Colonic mucosa (tissue), 4 donors: ENCODE results near the gene DAGLA. TPM values are rescaled to one million over a fixed set of nuclear protein-coding genes. Genes with fewer than 3 reads are reported as not detected.
"Not testable (repeated sequence)": the region's sequence is repeated elsewhere in the genome, so short reads cannot be mapped to it uniquely, and the experiment has no call there.

Source experiments
- DNase-seq: peaks from one replicate; pipeline ENCODE4 v3.0.0-alpha.2; 2020
- H3K27ac ChIP-seq: fragments of 200-600 bp; one replicate; pipeline ENCODE4 v1.8.0; 2021
- H3K27me3 ChIP-seq: fragments of 200-600 bp; one replicate; pipeline ENCODE4 v1.8.0; 2021
- H3K36me3 ChIP-seq: fragments of 200-600 bp; one replicate; pipeline ENCODE4 v1.8.0; 2021
- H3K4me1 ChIP-seq: fragments of 200-600 bp; one replicate; pipeline ENCODE4 v1.8.0; 2021; ENCODE audit warnings: mild to moderate bottlenecking
- H3K4me3 ChIP-seq: fragments of 200-600 bp; one replicate; pipeline ENCODE4 v1.8.0; 2021
- H3K9ac ChIP-seq, 2 donors: one replicate each; pipeline ENCODE4 v1.7.0; 2013; ENCODE audit warnings: control low read depth in 2 of 2, low read depth in 2 of 2, low read length in 2 of 2
- H3K9me3 ChIP-seq: fragments of 200-600 bp; one replicate; pipeline ENCODE4 v1.8.0; 2021
- intact Hi-C: fragments of 100-400 bp; cut with DNase I; formaldehyde crosslinking; loops from one replicate; pipeline ENCODE4 v1.14.1; 2022
- total RNA-seq, 2 donors: library from RNA; stranded (reverse); fragmentation: NEBNext Ultra II Directional in 1 of 2; extraction: Animal tissue kit (Norgen Biotek cat#: 25700) in 1 of 2; gene quantifications; one replicate each; pipeline ENCODE4 v1.2.1, GENCODE V29; 2021
- TF ChIP-seq, protein P1 (sequence below): fragments of 200-600 bp; IDR thresholded peaks from one replicate; pipeline ENCODE4 v1.8.0; 2022; ENCODE audit warnings: antibody characterized with exemption, mild to moderate bottlenecking
- donor health status: healthy.
- donor health status: DM: no; HTN: no; CAD: no.
- donor health status: DM: no; HTN: no; CAD: no.

The DAGLA gene
- total RNA-seq, 2 donors from 2014 or later, result 7.5 to 12.2 TPM

DNA sequence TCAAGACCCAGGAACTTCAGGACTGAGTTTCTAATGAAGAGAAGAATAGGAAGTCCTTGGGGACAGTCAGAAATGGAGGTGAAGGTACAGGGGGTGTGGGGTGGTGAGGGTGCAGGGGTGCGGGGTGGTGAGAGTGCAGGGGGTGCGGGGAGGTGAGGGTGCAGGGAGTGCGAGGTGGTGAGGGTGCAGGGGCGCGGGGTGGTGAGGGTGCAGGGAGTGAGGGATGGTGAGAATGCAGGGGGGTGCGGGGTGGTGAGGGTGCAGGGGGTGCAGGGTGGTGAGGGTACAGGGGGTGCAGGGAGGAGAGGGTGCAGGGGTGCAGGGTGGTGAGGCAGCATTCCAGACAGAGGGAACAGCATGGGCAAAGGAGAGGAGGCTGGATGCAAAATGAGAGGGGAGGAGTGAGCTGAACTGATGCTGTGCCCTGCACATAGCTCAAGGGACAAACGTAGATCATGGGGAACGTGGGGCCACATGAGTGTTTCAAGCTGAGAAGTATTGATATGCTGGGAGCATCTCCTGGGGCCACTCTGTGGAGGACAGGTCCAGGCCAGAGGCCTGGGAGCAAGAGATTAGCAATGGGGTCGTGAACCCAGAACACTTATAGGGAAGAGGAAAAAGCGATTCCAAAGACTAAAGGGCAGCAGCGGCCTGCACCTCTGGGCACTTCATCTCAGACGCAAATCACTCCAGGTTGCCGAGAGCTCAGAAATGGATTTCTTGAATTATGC lies 23.7 kb upstream of the DAGLA start:
- Histone ChIP-seq H3K9me3 (no peaks in the 10 kb centered on the region), H3K9ac (peak overlapping the region in 1 of 2 donors; percentile 51), H3K27ac (no peak overlapping the region), H3K4me3 (no peak overlapping the region), H3K4me1 (no peaks in the 10 kb centered on the region), H3K27me3 (no peaks in the 10 kb centered on the region), H3K36me3 (no peaks in the 10 kb centered on the region)
- no peak for DNase-seq
- TF ChIP-seq, protein P1, sequence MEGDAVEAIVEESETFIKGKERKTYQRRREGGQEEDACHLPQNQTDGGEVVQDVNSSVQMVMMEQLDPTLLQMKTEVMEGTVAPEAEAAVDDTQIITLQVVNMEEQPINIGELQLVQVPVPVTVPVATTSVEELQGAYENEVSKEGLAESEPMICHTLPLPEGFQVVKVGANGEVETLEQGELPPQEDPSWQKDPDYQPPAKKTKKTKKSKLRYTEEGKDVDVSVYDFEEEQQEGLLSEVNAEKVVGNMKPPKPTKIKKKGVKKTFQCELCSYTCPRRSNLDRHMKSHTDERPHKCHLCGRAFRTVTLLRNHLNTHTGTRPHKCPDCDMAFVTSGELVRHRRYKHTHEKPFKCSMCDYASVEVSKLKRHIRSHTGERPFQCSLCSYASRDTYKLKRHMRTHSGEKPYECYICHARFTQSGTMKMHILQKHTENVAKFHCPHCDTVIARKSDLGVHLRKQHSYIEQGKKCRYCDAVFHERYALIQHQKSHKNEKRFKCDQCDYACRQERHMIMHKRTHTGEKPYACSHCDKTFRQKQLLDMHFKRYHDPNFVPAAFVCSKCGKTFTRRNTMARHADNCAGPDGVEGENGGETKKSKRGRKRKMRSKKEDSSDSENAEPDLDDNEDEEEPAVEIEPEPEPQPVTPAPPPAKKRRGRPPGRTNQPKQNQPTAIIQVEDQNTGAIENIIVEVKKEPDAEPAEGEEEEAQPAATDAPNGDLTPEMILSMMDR, result no peak
- intact Hi-C loops, result no loop called here

DNA sequence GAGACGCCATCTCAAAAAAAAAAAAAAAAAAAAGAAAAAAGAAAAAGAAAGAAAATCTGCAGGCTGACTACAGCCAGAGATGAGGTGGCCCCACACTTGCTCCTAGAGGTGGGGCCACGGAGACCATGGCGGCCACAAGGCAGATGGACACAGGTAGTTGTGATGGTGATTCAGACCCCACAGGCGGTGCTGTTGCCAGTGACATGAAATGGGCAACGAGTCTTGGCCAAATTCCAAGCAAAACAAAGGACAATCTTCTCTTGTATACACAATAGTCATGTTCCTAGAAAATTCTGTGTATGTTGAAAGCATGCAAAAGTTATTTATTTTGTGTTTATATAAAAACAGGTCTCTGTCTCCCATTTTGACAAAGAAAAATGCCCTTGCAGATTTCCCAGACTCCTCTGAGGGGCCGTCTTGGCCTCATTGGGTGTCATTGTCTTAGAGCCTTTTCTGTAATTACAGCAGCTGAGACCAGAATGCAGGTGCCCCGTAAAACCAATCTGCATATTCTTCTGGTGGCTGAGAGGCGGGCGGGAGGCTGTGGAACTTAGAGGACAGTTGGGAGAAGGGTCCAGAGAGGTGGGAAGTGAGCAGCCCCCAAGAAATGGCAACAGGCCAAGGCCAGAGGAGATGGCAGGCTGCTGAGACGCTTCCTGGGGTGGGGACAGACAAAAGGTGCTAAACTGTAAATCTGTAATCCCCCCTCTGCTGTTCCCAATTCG lies 22.5 kb upstream of the DAGLA start:
- Histone ChIP-seq H3K4me1 (no peaks in the 10 kb centered on the region), H3K27me3 (no peaks in the 10 kb centered on the region), H3K9ac (no peak overlapping the region), H3K36me3 (no peaks in the 10 kb centered on the region), H3K4me3 (no peak overlapping the region), H3K9me3 (no peaks in the 10 kb centered on the region), H3K27ac (no peak overlapping the region)
- no peak for DNase-seq
- TF ChIP-seq, protein P1, result no peak
- intact Hi-C loops, result no loop called here

DNA sequence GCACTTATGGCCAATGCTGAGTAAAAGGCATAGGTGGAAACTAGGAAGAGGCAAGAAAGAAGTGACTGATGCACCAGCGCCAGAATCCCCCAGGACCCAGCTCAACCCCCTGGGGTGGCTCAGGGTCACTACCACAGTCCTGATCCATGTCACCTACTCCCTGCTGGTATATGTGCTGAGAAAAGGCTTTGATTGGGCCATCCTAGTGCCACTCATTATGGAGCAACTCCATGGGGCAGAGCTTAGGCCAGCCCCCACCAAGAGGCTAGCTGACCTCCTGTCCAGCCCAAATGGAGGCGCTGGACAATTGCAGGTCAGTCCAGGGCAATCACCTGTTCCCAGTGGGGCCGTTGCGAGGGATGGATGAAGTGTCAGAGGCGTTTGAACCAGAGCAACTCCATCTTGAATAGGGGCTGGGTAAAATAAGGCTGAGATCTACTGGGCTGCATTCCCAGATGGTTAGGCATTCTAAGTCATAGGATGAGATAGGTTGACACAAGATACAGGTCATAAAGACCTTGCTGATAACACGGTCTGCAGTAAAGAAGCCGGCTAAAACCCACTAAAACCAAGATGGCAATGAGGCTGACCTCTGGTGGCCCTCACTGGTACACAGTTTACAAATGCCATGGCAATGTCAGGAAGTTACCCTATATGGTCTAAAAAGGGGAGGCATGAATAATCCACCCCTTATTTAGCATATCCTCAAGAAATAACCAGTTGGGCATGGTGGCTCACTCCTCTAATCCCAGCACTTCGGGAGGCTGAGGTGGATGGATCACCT lies 20.6 kb upstream of the DAGLA start:
- no peaks in the 10 kb centered on the region for H3K9me3 ChIP-seq
- H3K9ac ChIP-seq, result no peak overlapping the region
- H3K27ac ChIP-seq, result no peak overlapping the region
- no peaks in the 10 kb centered on the region for H3K4me1 ChIP-seq
- no peak for DNase-seq
- TF ChIP-seq, protein P1, result no peak
- H3K4me3 ChIP-seq, result no peak overlapping the region
- H3K27me3 ChIP-seq, result no peaks in the 10 kb centered on the region
- intact Hi-C loops, result no loop called here
- H3K36me3 ChIP-seq, result no peaks in the 10 kb centered on the region

DNA sequence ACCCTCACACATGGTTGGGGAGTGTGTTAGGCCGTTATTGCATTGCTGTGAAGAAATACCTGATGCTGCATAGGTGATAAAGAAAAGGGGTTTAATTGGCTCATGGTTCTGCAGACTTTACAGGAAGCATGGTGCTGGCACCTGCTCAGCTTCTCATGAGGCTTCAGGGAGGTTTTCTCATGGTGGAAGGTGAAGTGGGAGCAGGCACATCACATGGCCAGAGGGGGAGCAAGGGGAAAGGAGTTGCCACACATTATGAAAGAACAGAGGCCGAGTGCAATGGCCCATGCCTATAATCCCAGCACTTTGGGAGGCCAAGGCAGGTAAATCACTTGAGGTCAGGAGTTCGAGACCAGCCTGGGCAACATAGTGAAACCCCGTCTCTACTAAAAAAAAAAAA lies 19.2 kb upstream of the DAGLA start:
- H3K27ac ChIP-seq, H3K9me3 ChIP-seq, H3K36me3 ChIP-seq, H3K4me1 ChIP-seq, DNase-seq, H3K4me3 ChIP-seq, intact Hi-C loops, H3K27me3 ChIP-seq, H3K9ac ChIP-seq: not testable (repeated sequence)

DNA sequence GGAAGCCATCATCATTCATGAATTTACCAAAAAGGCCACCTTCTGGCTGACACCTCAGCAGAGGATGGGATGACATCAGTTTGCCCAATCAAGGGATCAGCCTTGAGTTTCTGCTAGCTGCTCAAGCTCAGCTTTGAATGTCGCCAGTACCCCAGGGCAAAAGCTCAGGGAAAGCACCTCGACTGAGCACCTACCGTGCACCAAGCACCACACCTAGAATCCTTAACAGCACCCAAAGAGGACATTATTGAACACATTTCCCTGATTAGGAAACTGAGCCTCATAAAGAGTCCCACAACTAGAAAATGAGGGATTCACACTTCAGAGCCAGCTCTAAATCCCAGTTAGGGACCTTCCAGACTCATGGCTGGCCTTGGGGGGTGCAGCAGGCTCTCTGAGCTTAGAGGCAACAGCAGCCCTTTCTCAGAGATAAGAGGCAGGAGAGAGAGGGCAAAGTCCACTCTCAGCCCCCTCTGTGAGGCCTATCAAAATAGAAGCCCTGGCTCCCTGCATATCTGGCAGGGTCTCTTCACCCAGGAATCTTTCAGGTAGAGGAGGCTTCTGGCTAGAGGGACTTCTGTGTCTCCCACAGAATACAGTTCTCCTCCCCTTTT lies 13.4 kb upstream of the DAGLA start:
- Histone ChIP-seq H3K9ac (no peak overlapping the region), H3K4me1 (no peaks in the 10 kb centered on the region), H3K4me3 (no peak overlapping the region), H3K27me3 (no peaks in the 10 kb centered on the region), H3K27ac (no peak overlapping the region), H3K36me3 (no peaks in the 10 kb centered on the region), H3K9me3 (no peaks in the 10 kb centered on the region)
- DNase-seq, result no peak
- intact Hi-C loops, result no loop called here
- TF ChIP-seq, protein P1, result no peak
